Mesenteric fat pad (tissue), 1 donor: Measurements from ENCODE around the gene ASXL1. TPM values are rescaled to one million over a fixed set of nuclear protein-coding genes. Genes with fewer than 3 reads are reported as not detected.

Experiments
- DNase-seq: peaks from one replicate; pipeline ENCODE4 v3.0.0-alpha.2; 2020; ENCODE audit warnings: low spot score
- total RNA-seq: library from RNA; stranded (reverse); fragmentation: NEBNext Ultra II Directional; extraction: Animal tissue kit (Norgen Biotek cat#: 25700); gene quantifications from one replicate; pipeline ENCODE4 v1.2.1, GENCODE V29; 2021
- donor health status: DM: yes; HTN: yes; CAD: no.

The ASXL1 gene
- total RNA-seq, 1 donor from 2014 or later = 75.3 TPM

DNA sequence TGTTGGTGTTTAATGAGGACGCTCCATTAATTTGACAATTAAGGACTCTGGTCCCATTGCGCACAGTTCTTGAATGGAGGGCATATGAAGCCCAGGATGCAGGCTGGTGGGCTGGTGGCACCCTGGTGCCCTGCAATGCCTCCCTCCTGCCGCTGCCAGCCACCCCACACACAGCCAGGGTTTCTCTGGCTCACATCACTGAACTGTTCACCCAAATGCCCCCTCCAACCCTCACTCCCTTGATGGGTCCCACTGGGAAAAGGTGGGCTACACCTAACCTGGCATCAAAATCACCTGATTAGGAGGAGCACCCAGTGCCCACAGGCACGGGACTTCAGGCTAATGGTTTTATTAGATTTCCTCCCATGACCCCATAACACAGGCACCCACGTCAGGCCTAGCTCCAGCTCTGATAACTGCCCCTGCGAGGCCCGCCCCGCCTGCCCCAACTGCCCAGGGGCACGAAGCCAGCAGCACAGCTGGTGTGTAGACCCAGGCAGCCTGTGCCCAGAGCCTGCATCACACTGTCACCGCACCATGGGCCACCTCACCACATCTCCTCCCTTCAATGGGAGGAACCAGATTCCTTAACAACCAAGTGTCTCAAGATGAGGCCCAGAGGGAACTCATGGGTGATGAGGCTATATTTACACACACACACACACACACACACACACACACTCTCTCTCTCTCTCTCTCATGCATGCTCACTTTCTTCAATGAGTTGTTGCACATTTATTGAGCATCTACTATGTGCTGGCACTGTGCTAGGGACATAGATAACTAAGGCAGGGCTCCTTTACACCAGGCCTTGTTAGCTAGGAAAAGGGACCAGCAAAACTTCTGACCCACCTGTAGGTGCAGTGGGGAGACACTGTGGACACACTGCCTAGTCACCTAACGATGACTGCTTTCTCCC is 119.7 kb downstream of the ASXL1 start:
- no peak for DNase-seq

DNA sequence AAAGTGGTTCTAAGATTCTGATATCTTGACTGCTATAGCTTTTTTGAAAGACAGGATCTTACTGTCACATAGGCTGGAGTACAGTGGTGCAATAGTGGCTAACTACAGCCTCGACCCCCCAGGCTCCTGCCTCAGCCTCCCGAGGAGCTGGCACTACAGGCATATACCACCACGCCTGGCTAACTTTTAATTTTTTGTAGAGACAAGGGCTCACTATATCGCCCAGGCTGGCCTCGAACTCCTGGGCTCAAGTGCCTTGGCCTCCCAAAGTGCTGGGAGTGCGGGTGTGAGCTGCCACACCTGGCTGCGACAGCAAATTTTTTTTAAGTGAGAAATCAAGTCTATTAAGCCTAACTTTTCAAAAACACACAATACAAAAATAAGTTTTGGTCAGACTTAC is 120.4 kb downstream of the ASXL1 start:
- DNase-seq = no peak

DNA sequence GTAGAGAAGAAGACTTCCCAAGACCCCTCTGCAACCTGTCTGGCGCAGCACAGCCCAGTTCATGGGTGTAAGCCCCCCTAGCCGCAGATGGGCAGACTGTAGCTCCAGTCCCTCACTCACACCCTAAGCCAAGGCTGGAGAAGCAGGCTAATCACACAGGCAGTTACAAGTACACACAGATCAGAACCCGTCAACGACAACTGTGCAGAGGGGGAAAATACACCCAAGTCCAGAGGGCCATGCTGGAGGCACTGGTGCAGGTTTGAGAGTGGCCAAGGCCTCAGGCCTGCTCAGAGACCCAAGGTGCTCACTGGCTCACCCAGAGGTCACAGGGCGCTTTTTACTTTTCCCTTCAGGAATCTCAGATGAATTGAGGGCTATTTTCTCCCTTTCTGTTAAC is 120.9 kb downstream of the ASXL1 start:
- DNase-seq = no peak

DNA sequence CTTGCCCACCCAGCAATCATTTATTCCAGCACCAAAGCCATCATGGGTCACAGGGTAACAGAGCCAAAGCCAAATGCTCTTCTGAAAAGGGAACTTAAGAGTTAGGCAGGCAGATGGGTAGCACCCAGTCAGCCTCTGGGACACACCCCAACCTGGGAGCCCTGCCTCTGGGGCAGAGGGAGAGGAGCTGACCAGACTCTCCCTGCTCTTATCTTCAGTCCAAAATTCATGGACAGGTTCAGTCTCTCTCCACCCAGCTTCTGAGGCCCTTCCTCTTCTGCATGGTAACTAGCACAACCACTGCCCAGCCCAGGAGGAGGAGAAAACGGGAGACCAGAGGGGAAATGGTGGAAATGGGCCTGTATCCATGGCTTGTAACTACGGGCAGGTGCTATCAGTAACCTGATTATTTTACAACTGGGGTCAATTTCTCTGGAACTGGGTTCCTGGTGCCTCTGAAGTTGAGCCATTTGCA is 121.6 kb downstream of the ASXL1 start:
- DNase-seq = no peak

DNA sequence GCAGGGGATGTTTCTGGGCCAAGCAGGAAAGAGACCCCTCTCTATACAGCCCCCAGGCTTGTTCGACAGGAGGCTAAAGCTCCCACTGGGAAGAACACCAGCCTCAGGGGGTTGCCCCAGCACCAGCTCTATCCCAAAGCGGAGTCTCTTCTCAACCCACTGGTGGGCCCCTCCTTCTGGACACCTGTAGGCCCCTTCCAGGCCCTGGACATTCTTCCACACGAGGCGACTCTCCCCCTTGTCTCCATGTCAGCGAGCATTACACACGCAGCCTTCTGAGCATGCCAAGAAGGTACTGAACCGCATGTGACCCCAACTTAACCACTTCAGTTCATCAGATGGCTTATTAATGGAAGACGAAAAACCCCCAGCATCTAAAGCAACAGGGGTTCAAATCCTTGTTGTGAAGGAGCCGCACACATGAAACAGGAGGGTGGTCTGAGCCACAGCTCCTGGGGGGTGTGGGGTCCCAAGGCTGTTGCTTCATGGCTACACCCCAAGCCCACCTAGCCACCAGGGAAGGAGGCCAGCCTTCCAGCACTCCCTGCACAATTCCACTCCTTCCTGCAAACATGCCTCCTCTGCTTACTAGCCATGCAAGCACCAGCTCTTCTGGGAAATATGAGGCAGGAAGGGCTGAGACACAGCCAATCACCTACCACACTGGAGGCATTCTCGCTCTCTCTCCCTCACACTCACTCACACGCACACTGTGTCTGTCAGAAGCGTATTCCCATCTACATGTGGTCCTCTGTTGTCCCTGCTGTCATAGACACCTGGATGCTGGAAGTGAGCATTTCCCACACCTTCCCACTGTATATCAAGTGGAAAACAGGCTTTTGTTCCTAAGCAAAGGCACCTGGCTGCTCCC is 122.5 kb downstream of the ASXL1 start:
- DNase-seq = no peak

DNA sequence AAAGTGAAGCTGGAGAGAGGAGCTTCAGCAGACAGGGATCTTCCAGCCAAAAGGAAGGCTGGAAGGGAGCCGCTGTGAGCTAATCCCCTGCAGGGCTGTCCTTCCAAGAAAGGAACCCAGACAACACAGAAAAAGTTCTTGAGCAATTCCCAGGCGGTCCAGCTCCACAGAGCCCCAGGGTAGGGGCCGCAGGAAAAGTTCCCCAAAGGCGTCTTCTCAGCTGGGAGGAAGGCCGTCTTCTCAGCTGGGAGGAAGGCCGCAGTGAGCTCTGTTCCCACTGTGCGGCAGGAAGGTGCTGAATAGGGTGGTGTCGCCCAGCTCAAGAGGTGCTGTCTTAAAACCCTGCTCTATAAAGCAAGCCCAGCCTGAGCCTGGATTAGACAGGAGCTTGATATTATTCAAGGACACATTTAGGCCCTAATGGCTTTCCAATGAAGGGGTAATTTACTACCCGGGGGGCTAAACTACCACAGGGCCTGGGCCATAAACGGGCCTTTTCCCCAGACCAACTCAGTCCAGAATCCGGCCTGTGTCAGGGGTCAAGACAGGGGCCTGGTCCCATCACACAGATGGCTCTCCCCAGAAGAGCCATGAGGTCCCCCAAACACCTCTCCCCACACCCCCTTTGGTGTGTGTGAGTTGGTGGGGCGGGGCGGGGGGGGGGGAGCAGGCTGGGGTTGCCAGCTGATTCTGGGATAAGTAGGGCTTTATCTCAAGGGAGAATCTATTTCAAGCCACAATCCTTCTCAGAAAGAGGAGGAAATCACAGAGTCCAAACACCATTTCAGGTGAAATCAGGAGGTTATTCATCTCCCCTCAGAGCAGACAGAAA is 123.4 kb downstream of the ASXL1 start:
- DNase-seq = no peak

DNA sequence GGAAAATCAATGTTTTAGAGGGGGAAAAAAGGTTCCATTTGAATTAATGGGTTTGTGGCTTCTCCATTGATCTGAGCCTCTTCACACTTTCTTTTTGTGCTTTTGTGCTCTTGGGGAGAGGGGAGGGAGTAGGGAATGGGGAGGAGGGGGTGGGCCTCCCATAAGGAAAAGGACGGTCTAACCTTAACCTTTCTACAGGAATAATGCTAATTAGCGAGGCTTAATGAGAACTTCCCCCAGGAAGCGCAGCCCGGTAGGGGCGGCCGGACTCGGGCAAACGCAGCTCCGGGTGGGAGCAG is 124.0 kb downstream of the ASXL1 start:
- no peak for DNase-seq

DNA sequence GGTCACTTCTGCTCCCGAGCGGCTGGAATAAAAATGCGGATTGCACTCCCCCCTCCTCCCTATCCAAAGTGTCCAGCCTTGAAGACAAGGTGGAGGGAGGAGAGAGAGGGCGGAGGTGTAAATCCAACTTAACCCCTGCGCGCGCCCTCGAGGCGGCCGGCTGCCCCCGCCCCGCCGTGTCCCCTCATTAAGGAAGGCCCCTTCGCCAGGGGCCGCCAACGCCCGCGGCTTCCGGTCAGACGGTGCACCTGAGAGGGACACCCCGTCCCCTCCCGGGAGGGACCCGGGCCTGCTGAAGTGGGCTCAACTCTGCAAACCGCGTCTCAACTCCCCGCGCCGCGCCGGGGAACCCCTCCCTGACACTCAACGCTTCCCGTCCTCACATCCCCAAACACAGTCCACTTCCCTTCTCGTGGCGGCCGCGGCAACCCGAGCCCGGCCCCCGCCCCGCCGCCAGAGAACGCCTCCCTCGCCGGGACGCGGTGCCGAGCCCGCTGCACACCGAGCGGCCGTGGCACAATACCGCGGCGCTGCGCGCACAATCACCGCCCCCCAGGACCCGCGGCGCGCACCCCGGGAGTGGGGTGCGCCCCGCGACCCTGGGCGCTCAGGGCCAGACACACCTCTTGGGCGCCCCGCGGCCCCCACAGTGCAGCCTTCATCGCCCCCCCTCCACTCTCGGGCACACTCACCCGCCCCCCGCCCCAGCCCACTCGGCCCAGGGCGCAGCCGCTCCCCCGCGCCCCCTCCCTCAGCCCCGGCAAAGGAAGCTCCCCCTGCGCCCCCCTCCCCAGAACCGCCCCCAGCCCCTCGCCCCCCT is 124.5 kb downstream of the ASXL1 start:
- DNase-seq = no peak

DNA sequence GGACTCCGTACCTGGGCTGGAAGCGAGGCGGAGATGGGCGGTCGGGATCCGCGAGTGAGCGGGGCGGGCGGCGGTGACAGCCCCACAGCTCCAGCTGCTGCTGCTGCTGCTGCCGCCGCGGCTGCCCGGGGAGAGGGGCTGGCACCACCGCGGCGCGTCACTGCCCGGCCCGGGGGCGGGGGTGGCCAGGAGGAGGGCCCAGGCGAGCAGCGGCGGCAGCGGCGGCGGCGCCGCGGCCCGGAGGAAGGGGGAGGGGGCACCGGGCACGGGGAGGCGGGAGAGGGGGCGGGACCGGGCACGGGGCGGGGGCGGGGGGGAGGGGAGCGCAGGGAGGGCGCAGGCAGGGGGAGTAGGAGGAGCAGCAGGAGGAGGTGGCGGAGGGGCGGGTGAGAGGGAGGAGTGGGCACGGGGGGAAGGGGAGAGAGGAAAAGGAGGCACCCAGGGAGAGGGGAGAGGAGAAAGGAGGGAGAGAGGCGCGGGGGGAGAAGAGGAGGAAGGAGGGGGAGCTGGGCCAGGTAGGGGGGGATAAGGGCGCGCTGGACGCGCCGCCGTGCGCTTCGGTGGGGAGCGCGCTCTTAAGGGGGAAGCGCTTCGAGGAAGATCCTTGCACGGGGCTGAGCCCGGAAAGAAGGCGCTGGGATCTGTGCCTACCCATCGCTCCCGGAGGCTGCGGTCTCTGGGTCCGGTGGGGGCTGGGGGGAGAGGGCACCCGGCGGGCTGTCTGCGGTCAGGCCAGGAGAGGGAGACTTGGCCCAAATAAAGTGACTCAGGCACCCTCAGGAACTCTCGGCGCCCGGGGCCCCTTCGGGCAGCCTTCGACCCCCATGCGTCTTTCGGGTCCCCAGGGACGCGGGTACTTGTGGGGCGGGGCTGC is 125.5 kb downstream of the ASXL1 start:
- DNase-seq = no peak

DNA sequence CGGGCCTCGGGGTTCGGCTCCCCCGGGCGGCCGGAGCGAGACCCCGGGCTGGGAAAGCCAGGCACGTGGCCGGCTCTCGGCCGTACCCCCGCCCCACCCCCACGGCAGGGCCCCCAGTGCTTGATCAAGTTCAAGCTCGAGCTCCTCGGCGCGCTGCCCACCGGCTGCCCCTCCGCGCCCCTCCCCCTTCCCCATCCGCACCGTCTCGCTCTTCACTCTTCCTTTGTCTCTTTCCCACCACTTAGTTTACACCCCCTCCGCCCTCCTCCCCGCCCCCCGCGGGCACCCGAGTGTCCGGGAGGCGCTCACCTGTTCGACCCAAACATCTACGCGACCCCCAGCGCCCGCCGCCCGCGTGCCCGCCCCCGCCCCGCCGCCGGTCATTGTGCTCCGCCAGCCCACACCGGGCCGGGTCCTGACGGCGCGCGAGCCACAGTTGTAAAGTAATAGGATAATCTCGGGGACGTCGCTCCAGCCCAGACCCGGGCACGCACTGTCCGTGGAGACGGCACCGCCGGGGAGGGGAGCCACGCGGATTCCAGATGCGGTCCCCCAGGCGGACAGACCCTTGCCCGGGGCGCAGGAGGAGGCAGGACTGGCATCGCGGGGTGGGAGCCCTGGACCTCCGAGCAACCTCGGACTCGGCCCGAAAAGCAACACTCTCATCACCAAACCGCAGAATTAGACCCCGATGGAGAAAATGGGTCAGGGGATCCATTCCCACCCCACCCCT is 126.3 kb downstream of the ASXL1 start:
- DNase-seq = no peak

DNA sequence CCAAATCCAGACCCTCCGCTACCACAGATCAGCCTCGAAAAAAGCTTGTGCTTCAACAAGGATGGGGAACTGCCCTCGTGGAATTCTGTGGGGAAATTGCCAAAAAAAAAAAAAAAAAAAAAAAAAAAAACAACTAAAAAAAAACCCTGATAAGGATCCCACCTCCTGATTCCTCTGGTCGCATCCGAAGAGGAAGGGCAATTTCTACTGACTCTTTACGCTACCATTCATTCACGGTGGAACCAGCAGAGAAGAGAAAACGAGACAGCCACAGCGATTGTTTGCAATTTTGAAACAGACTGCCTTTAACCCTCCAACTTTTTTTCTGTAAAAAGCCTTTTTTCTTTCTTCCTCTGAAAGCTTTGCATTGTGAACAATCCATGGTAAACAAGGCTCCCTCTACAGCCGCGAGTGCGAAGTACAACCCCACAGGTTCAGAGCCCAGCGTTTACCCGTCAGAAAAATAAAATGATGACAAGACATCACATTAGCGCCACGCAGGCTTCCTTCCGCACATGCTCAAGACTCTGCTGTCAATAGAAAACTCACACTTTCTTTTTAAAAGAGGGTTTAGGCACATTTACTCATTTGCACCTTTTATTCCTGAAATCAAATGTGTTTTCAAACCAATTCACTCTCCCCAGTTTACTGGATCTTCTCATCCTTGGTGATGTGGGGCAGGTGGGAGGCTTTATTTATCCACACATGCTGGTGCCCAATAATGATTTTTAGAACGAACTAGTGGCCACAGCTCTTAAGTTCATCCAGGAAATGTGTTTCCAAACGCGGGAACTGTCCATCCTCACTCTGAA is 127.0 kb downstream of the ASXL1 start:
- DNase-seq = no peak

DNA sequence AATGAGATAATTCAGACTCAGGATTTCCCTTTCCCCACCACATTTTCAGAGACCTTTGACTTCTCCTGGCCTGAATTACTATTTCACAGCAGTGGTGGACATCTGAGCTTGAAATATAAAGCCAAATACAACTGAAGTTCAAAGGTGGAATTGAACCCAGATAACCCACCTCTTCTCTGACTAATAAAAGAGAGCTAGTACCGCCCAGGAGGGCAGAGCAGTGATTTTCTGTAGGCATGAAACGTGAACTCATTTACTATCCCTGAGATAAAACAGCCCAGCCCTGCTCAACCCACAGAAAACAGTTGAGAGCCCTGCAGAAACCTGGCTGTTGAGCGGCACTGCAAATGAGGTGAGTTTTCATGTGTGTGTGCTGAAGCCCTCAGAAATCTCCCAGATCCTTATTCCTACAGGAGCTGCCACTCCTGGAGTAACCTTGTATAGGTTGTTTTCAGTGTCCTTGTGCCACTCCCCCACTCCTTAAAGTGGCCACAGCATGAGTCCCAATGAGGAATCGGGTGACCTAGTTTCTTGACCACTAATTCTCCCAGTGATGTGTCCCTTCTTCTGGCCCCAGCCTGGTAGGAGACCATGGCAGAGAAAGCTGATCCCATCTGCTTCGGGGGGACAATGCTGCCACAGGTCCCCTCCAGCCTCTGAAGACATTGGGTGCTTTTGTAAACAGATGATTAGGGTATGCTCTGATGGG is 127.8 kb downstream of the ASXL1 start:
- DNase-seq = no peak

DNA sequence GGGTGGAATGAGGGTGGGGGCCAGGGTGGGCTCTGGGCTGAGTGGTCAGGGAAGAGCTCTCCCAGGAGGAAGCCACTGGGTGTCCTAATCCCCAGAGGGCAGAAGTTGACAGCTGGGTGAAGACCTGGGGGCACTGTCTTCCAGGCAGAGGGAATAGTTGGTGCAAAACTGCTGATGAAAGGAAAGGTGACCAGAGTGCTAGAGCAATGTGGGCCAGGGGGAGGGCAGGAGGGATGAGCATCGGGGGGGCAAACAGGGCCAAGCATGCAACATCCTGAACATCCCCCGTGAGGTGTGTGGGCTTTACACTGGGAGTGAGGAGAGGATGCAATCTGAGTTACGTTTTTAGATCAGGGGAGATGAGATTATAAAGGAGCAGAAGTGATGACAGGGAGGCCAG is 129.2 kb downstream of the ASXL1 start:
- DNase-seq = no peak

DNA sequence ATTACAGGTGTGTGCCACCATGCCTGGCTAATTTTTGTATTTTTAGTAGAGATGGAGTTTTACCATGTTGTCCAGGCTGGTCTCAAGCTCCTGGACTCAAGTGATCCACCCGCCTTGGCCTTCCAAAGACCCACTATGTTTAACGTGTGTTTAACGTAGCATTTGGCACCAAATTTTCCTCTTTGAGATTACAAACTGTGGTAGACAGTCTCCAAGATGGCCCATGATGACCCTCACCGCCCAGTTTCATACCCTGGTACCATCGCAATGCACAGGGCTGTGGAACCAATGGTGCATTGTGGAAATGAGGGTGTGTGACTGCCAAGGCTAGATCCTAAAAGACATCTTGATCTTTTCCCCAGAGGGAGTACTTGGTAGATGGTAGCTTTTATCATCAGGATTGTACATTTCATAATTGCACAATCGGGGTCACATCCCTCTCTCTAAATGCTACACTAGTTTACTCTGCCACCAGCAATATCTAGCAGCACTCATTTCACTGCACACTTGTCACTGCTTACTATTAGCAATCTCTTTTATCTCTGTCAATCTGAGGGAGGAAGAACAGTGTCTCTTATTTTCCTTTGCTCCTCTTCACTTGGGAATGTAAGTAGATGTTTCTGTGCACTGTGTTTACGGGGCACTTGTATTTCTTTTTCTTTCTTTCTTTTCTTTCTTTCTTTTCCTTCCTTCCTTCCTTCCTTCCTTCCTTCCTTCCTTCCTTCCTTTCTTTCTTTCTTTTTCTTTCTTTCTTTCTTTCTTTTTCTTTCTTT is 130.1 kb downstream of the ASXL1 start:
- no peak for DNase-seq
